Bronchial epithelial cell (primary cell): ENCODE data around the gene PLA2G2D. TPM values are rescaled to one million over a fixed set of nuclear protein-coding genes. Genes with fewer than 3 reads are reported as not detected.

Experiments used
- DNase-seq: peaks from one replicate; pipeline ENCODE4 v3.0.0-alpha.2; 2010; ENCODE audit warnings: low read depth
- FAIRE-seq: peaks from 2 replicates; lab custom pipeline; 2011; peaks lifted over from hg19 to GRCh38; lab: Jason Lieb, UNC
- H3K27me3 ChIP-seq: 2 replicates; pipeline ENCODE4 v1.5.1; 2011; ENCODE audit warnings: low read length; ENCODE audit not compliant: control insufficient read depth, insufficient read depth
- H3K36me3 ChIP-seq: 2 replicates; pipeline ENCODE4 v1.5.1; 2011; ENCODE audit warnings: low read length; ENCODE audit not compliant: control insufficient read depth, insufficient read depth
- H3K4me3 ChIP-seq: 2 replicates; pipeline ENCODE4 v1.5.1; 2011; ENCODE audit warnings: mild to moderate bottlenecking, low read depth, low read length, control low read depth
- total RNA-seq: library from RNA; depleted of rRNA; stranded (reverse); fragments of >200 nt; gene quantifications from 2 replicates; pipeline ENCODE4 v1.2.1, GENCODE V29; 2014
- TF ChIP-seq, protein P1 (sequence below): IDR thresholded peaks from 2 replicates; pipeline ENCODE4 v1.5.1; 2011; ENCODE audit warnings: mild to moderate bottlenecking, moderate library complexity, low read length, control low read depth, inconsistent platforms; ENCODE audit not compliant: insufficient read depth, severe bottlenecking

The PLA2G2D gene, protein sequence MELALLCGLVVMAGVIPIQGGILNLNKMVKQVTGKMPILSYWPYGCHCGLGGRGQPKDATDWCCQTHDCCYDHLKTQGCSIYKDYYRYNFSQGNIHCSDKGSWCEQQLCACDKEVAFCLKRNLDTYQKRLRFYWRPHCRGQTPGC
- not detected in 2 replicates for total RNA-seq

DNA sequence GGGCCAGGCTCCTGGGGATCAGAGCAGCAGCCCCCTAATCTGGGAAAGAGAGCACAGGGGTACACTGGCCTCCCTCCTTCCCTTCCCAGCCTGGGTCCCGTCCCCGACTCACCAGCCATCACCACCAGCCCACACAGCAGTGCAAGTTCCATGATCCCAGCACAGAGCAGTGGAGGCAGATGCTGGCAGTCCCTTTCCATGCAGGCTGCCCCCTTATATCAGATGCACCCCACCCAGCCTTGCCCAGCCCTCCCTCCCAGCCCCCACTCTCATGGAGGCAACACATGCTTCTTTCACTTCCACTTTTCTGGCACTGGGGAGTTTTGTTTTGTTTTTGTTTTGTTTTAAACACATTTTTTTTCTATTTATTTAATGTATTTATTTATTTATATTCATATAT, at the start of gene PLA2G2D:
Gene PLA2G2D (minus strand): TSS at position 190 of the 400 bp plus-strand sequence. CDS start 38 bp downstream, at position 152.
- Histone ChIP-seq H3K27me3 (peaks cover 5% of the 10 kb centered on the region), H3K4me3 (no peak within 1 kb of the TSS)
- DNase-seq: no peak

DNA sequence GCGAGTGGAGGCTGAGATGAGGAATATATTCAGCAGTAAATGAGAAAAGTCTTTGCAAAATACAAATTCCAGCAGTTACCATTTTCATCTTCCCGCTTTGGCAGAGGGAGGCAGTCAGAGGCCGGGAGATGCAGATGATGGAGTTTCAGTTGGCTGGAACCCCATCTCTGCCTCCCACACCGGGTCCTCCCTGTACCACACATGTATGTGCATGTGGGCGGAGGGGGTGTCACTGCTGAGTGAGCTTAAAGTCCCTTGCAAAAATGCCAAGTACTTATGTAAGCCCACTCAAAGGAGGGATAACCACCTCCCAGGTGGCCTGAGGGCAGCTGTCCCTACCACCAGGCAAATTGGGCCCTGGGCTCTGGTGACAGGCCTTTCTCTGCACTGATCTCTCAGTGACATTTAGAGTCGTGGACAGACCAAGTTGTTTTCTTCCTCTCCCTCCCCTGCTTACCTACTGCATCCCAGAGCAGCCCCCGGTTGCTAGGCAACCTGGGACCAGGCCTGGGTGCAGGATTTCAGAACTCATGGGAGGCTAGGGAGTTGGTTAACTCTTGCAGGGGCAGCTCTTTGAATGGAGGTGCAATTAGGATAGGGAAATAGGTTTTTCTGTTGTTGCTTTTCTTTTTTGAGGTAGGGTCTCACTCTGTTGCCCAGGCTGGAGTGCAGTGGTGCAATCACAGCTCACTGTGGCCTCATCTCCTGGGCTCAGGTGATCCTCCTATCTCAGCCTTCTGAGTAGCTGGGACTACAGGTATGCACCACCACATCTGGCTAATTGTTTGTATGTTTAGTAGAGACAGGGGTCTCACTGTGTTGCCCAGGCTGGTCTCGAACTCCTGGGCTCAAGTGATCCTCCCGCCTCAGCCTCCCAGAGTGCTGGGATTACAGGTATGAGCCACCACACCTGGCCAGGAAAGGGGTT, 49.5 kb upstream of the PLA2G2D start:
- DNase-seq: no peak
- FAIRE-seq: no peak
- H3K4me3 ChIP-seq: no peak overlapping the region
- H3K36me3 ChIP-seq: no peaks in the 10 kb centered on the region
- TF ChIP-seq, protein P1, sequence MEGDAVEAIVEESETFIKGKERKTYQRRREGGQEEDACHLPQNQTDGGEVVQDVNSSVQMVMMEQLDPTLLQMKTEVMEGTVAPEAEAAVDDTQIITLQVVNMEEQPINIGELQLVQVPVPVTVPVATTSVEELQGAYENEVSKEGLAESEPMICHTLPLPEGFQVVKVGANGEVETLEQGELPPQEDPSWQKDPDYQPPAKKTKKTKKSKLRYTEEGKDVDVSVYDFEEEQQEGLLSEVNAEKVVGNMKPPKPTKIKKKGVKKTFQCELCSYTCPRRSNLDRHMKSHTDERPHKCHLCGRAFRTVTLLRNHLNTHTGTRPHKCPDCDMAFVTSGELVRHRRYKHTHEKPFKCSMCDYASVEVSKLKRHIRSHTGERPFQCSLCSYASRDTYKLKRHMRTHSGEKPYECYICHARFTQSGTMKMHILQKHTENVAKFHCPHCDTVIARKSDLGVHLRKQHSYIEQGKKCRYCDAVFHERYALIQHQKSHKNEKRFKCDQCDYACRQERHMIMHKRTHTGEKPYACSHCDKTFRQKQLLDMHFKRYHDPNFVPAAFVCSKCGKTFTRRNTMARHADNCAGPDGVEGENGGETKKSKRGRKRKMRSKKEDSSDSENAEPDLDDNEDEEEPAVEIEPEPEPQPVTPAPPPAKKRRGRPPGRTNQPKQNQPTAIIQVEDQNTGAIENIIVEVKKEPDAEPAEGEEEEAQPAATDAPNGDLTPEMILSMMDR: no peak
- H3K27me3 ChIP-seq: no peaks in the 10 kb centered on the region

More for the DNA sequence above, at the start of gene PLA2G2D:
- TF ChIP-seq, protein P1: no peak
- H3K36me3 ChIP-seq: no peaks in the 10 kb centered on the region
- FAIRE-seq: no peak

DNA sequence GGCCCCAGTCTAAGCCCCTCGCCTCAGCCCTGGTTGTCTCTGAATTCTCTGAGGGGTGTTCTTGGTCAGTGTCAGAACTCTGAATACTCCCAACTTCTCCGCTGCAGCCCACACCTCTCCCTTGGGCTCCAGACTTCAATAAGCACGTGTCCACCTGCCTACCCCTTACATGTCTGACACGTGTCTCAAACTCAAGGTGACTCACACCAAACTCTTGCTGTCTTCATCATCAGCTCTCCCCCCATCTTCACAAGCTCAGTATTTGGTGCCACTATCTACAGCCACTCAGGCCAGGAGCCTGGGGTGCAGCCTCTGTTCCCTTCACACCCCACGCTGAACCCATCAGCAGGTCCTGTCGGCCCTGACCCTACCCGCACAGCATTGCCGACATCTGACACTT, 47.8 kb upstream of the PLA2G2D start:
- FAIRE-seq (peak; percentile 86), DNase-seq (peak; percentile 39)
- Histone ChIP-seq H3K4me3 (no peak overlapping the region), H3K27me3 (no peaks in the 10 kb centered on the region), H3K36me3 (no peaks in the 10 kb centered on the region)
- TF ChIP-seq, protein P1: no peak

DNA sequence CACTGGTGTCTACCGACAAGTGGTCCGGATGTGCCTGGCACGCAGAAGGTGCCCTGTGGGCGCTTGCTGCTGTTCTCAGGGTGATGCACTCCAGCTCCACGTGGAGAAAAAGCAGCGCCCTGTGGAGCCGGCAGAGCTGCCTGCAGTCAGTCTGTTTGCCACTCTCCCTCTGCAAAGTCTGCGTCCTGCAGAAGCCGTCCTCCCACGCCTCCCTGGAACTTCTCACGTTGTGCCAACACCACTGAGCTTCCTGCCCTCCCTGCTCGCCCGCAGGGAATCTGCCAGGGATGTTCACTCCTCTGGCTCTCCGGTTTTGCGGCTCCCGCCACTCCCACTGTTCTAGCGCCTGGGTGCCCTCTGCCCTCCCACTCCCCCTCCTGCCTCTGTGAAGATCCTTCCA, 46.7 kb upstream of the PLA2G2D start:
- no peak overlapping the region for H3K4me3 ChIP-seq
- FAIRE-seq (no peak), DNase-seq (peak; percentile 4)
- TF ChIP-seq, protein P1: no peak
- H3K36me3 ChIP-seq: no peaks in the 10 kb centered on the region
- H3K27me3 ChIP-seq: no peaks in the 10 kb centered on the region

DNA sequence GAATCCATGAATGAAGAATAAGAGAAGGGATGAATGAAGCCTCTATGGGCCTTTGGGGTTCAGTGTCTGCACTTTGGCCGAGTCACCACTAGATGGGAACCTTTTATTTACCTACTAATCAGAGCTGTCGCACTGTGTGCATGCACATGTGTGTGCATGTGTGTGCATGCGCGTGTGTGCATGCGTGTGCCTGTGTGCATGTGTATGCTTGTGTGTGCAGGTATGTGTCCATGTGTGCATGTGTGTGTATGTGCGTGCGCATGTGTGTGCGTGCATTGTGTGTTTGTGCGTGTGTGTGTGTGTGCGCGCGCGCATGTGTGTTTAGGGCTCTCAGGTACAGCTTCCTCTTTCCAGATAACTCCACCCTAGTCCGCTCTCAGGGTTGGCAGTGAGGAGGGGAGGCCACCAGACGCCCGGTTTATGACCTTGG, 46.2 kb upstream of the PLA2G2D start:
- DNase-seq (peak; percentile 8), FAIRE-seq (peak; percentile 23)
- Histone ChIP-seq H3K36me3 (no peaks in the 10 kb centered on the region), H3K4me3 (no peak overlapping the region), H3K27me3 (no peaks in the 10 kb centered on the region)
- TF ChIP-seq, protein P1: peak; percentile 36
